Left lung (tissue), 10 donors: Measurements from ENCODE around the gene SLC35A3. TPM values are rescaled to one million over a fixed set of nuclear protein-coding genes. Genes with fewer than 3 reads are reported as not detected.
"Not testable (repeated sequence)": the region's sequence is repeated elsewhere in the genome, so short reads cannot be mapped to it uniquely, and the experiment has no call there.

Experiments used
- ATAC-seq: fragments of 200-7000 bp; cut with Tn5 transposase; one replicate; pipeline ENCODE4 v1.9.1; 2020; ENCODE audit warnings: moderate library complexity
- DNase-seq, 4 donors: peaks; one replicate each; pipeline ENCODE4 v3.0.0-alpha.2; 2013 to 2020
- H3K27ac ChIP-seq, 2 donors: fragments of 200-600 bp; sonication (generic) in 1 of 2; one replicate each; pipeline versions ENCODE4 v1.5.0 to v1.8.0; 2020 to 2021
- H3K27me3 ChIP-seq, 2 donors: fragments of 200-600 bp; sonication (generic) in 1 of 2; one replicate each; pipeline versions ENCODE4 v1.5.0 to v1.8.0; 2020 to 2021
- H3K36me3 ChIP-seq, 2 donors: fragments of 200-600 bp; sonication (generic) in 1 of 2; one replicate each; pipeline versions ENCODE4 v1.5.0 to v1.8.0; 2020 to 2021
- H3K4me1 ChIP-seq, 2 donors: fragments of 200-600 bp; one replicate each; pipeline ENCODE4 v1.8.0; 2021
- H3K4me3 ChIP-seq, 2 donors: fragments of 200-600 bp; sonication (generic) in 1 of 2; one replicate each; pipeline versions ENCODE4 v1.5.0 to v1.8.0; 2020 to 2021; ENCODE audit warnings: mild to moderate bottlenecking in 1 of 2
- H3K9me3 ChIP-seq, 2 donors: fragments of 200-600 bp; sonication (generic) in 1 of 2; one replicate each; pipeline versions ENCODE4 v1.5.0 to v1.8.0; 2020 to 2021
- CTCF ChIP-seq, 2 donors: fragments of 200-600 bp; sonication (generic) in 1 of 2; IDR thresholded peaks; one replicate each; pipeline versions ENCODE4 v1.5.0 to v1.8.0; 2021; ENCODE audit warnings: antibody characterized with exemption in 2 of 2
- intact Hi-C, 2 donors: fragments of 100-400 bp; cut with DNase I; formaldehyde crosslinking; loops; one replicate each; pipeline versions ENCODE4 v1.11.2 to v1.14.2; 2022
- polyA plus RNA-seq, 6 donors: library from polyadenylated mRNA; unstranded; fragments of 120-200 nt; gene quantifications; one replicate each; pipeline ENCODE4 v1.2.1, GENCODE V29; 2013; ENCODE audit not compliant: insufficient read length in 6 of 6
- total RNA-seq, 2 donors: library from RNA; stranded (reverse); fragmentation: NEBNext Ultra II Directional; extraction: Animal tissue kit (Norgen Biotek cat#: 25700); gene quantifications; one replicate each; pipeline ENCODE4 v1.2.1, GENCODE V29; 2021
- donor health status: DM: no; HTN: yes; CAD: no.
- donor health status: DM: no; HTN: no; CAD: no.

Gene SLC35A3
- total and polyA plus RNA-seq, 8 donors = 26.4 to 43.1 (median 31.4) TPM

- peak overlapping the region; percentile 73 to 83 for H3K4me3 ChIP-seq
- no peak for TF ChIP-seq CTCF (IDR thresholded peaks at IDR 0.05)
- peaks cover 9 to 31% of the 10 kb centered on the region in 2 donors for H3K4me1 ChIP-seq
- H3K9me3 ChIP-seq = no peaks in the 10 kb centered on the region
- ATAC-seq (no peak), DNase-seq (no peak)
- intact Hi-C loops = no loop called here
- no peaks in the 10 kb centered on the region for H3K36me3 ChIP-seq
- no peaks in the 10 kb centered on the region for H3K27me3 ChIP-seq
- peak overlapping the region; percentile 68 to 84 for H3K27ac ChIP-seq
These were observed 988 bp downstream of the SLC35A3 start for GRCh38 chr1:99970713-99971255.

GRCh38 chr1:99972066-99972465 is 2.3 kb downstream of the SLC35A3 start:
- H3K36me3 ChIP-seq, DNase-seq, H3K4me3 ChIP-seq, H3K9me3 ChIP-seq, ATAC-seq, H3K27me3 ChIP-seq, intact Hi-C loops: not testable (repeated sequence)
- Histone ChIP-seq H3K27ac (peak overlapping the region in 1 of 2 donors; percentile 7), H3K4me1 (peaks cover 9 to 31% of the 10 kb centered on the region in 2 donors)

- Histone ChIP-seq H3K4me1 (peaks cover 4 to 23% of the 10 kb centered on the region in 2 donors), H3K4me3 (no peak overlapping the region), H3K27me3 (no peaks in the 10 kb centered on the region), H3K9me3 (no peaks in the 10 kb centered on the region), H3K27ac (no peak overlapping the region), H3K36me3 (no peaks in the 10 kb centered on the region)
- DNase-seq = no peak
- intact Hi-C loops = no loop called here
- no peak for TF ChIP-seq CTCF (IDR thresholded peaks at IDR 0.05)
- no peak for ATAC-seq
These were observed 5.7 kb downstream of the SLC35A3 start for GRCh38 chr1:99975529-99975928.

- H3K4me1 ChIP-seq, H3K27ac ChIP-seq, H3K36me3 ChIP-seq, H3K4me3 ChIP-seq, DNase-seq, intact Hi-C loops, H3K27me3 ChIP-seq, H3K9me3 ChIP-seq: not testable (repeated sequence)
- ATAC-seq = peak; percentile 27
These were observed 7.5 kb downstream of the SLC35A3 start for GRCh38 chr1:99977326-99977725.

GRCh38 chr1:99978218-99978617 is 8.4 kb downstream of the SLC35A3 start:
- Histone ChIP-seq H3K27me3 (no peaks in the 10 kb centered on the region), H3K9me3 (no peaks in the 10 kb centered on the region), H3K4me1 (no peaks in the 10 kb centered on the region), H3K27ac (no peak overlapping the region), H3K4me3 (no peak overlapping the region), H3K36me3 (no peaks in the 10 kb centered on the region)
- DNase-seq (no peak), ATAC-seq (no peak)
- TF ChIP-seq CTCF (IDR thresholded peaks at IDR 0.05) = no peak
- intact Hi-C loops = no loop called here

- no peak for ATAC-seq
- Histone ChIP-seq H3K9me3 (no peaks in the 10 kb centered on the region), H3K4me1 (no peaks in the 10 kb centered on the region), H3K27ac (no peak overlapping the region), H3K4me3 (no peak overlapping the region), H3K27me3 (no peaks in the 10 kb centered on the region), H3K36me3 (no peaks in the 10 kb centered on the region)
- no peak for DNase-seq
- no peak for TF ChIP-seq CTCF (IDR thresholded peaks at IDR 0.05)
- intact Hi-C loops = no loop called here
These were observed 9.3 kb downstream of the SLC35A3 start for GRCh38 chr1:99979091-99979490.
